Measurements from ENCODE around the gene MED27. TPM values are rescaled to one million over a fixed set of nuclear protein-coding genes. Genes with fewer than 3 reads are reported as not detected.

The MED27 gene
- total and polyA plus RNA-seq, 2 of the 13 experiments (the other 11 are each of a cell fraction or from before 2014, with no cell fraction given): 16.9 to 19.0 TPM

DNA sequence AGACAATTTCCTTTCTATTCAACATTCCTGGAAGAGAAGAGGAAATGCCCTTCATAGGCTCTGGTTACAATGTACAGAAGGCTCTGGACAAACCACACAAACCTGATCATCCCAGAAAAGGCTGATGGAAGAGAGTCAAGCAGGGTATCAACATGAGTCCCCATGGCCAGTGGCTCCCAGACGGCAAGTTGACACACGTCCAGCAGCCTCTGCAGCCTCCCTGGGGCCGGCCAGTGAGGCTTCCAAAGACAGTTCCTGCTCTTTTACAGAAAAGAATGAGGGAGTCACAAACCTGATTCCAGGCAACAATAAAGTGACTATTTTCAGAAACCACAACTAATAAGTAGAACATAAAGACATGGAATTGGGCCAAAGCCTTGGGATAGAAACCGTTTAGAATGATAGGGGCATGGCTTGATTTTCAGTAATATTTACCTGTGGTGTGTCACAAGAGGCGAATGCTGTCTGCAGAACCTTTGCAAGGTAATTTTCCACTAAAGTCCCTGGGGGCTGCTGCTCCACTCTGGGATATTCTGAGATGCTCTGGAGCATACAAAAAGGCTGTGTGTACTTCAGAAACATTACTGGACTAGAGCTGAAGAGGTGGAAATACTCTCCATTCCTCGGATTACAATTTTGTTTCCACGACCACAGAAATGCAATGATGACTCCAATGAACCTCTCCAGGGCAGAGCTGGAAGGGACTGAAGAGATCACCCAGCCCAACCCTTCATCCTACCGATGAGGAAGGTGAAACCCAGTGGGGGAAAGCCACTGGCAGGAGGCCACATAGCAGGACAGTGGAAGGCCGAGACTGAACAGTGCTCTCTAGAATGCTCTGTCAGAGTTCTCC is 10.4 kb downstream of the MED27 start (continued):
- TF ChIP-seq ZNF572 (CRISPR knock-in tag; IDR thresholded peaks at IDR 0.05): no peak

- Histone ChIP-seq H4K20me1 (ENCODE audit: insufficient read depth, low read length) (0 out of 2 replicates have a peak, but pooled peaks cover 6% of the 10 kb centered on the region), H2AFZ (ENCODE audit: low read length) (no peak overlapping the region), H3K27ac (ENCODE audit: extremely low read length, insufficient read depth, low read length) (no peak overlapping the region), H3K4me3 (replicated peaks in 1 of 3; ENCODE audit: insufficient read depth in 1 of 3, low read depth in 2 of 3, low read length in 3 of 3) (no peak overlapping the region), H3K9me3 (ENCODE audit: low read length) (no peaks in the 10 kb centered on the region), H3K36me3 (replicated peaks in 1 of 2; ENCODE audit: control insufficient read depth in 1 of 2, insufficient read depth in 2 of 2, low read length in 2 of 2) (peaks cover 3 to 11% of the 10 kb centered on the region in 2 experiments; a peak in 3 of 5 replicates), H3K27me3 (ENCODE audit: control insufficient read depth in 1 of 2, insufficient read depth in 2 of 2, low read length in 2 of 2) (no peaks in the 10 kb centered on the region), H3K4me2 (ENCODE audit: low read depth, low read length) (no peak overlapping the region), H3K9ac (ENCODE audit: insufficient read depth, low read depth, low read length) (no peak overlapping the region), H3K79me2 (ENCODE audit: insufficient read depth, low read length) (peaks cover 11% of the 10 kb centered on the region), H3K4me1 (ENCODE audit: insufficient read depth, low read length) (0 out of 2 replicates have a peak, but pooled peaks cover 4% of the 10 kb centered on the region)
- TF ChIP-seq GTF3A (CRISPR knock-in tag; conservative IDR thresholded peaks at IDR 0.05): no peak
- no peak for TF ChIP-seq ASH2L (IDR thresholded peaks at IDR 0.05; ENCODE audit: insufficient read length, low read depth, low read length)
- no peak for TF ChIP-seq AHR (CRISPR knock-in tag; IDR thresholded peaks at IDR 0.05)
- TF ChIP-seq, protein P1, sequence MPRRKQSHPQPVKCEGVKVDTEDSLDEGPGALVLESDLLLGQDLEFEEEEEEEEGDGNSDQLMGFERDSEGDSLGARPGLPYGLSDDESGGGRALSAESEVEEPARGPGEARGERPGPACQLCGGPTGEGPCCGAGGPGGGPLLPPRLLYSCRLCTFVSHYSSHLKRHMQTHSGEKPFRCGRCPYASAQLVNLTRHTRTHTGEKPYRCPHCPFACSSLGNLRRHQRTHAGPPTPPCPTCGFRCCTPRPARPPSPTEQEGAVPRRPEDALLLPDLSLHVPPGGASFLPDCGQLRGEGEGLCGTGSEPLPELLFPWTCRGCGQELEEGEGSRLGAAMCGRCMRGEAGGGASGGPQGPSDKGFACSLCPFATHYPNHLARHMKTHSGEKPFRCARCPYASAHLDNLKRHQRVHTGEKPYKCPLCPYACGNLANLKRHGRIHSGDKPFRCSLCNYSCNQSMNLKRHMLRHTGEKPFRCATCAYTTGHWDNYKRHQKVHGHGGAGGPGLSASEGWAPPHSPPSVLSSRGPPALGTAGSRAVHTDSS (CRISPR knock-in tag; conservative IDR thresholded peaks at IDR 0.05): no peak
- TF ChIP-seq ZNF678 (CRISPR knock-in tag; IDR thresholded peaks at IDR 0.05): no peak
- TF ChIP-seq NFE2 (CRISPR knock-in tag; IDR thresholded peaks at IDR 0.05): no peak
- TF ChIP-seq CBFB (CRISPR knock-in tag; IDR thresholded peaks at IDR 0.05): no peak
- no peak for TF ChIP-seq ZNF883 (CRISPR knock-in tag; IDR thresholded peaks at IDR 0.05; ENCODE audit: not compliant biosample characterization)
- TF ChIP-seq, protein P2, sequence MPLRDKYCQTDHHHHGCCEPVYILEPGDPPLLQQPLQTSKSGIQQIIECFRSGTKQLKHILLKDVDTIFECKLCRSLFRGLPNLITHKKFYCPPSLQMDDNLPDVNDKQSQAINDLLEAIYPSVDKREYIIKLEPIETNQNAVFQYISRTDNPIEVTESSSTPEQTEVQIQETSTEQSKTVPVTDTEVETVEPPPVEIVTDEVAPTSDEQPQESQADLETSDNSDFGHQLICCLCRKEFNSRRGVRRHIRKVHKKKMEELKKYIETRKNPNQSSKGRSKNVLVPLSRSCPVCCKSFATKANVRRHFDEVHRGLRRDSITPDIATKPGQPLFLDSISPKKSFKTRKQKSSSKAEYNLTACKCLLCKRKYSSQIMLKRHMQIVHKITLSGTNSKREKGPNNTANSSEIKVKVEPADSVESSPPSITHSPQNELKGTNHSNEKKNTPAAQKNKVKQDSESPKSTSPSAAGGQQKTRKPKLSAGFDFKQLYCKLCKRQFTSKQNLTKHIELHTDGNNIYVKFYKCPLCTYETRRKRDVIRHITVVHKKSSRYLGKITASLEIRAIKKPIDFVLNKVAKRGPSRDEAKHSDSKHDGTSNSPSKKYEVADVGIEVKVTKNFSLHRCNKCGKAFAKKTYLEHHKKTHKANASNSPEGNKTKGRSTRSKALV (CRISPR knock-in tag; IDR thresholded peaks at IDR 0.05): no peak
- no peak for TF ChIP-seq FOXJ3 (CRISPR knock-in tag; IDR thresholded peaks at IDR 0.05; ENCODE audit: borderline replicate concordance)
- no peak for TF ChIP-seq NFAT5 (CRISPR knock-in tag; IDR thresholded peaks at IDR 0.05)
- TF ChIP-seq ZZZ3 (CRISPR knock-in tag; IDR thresholded peaks at IDR 0.05; ENCODE audit: borderline replicate concordance): no peak
- in situ Hi-C loops (cut with HindIII; ENCODE audit: extremely low pct_ligation_motif_present, low pct_unique_long_range_greater_than_20kb) (no loop called here), intact Hi-C loops (cut with micrococcal nuclease; ENCODE audit: unreplicated experiment) (no loop called here)
- ChIA-PET POLR2A (no interaction called here), CTCF (ENCODE audit: low intra/inter-chr PET ratio, low total read pairs) (no interaction called here)
- FAIRE-seq (no peak), ATAC-seq (no peak), DNase-seq (ENCODE audit: low spot score) (no peak)
- WGBS (ENCODE audit: low lambda C conversion rate): 98% methylated on average over 6 of the region's 6 CpGs
- BruUV-seq (replicated peaks): no TSS peak
Measured at GRCh38 chr9:132068605-132069004, 11.1 kb downstream of the MED27 start.
